Fibroblast of skin of scalp (primary cell): Measurements from ENCODE around the gene CELA2A.
"Not testable (repeated sequence)": the region's sequence is repeated elsewhere in the genome, so short reads cannot be mapped to it uniquely, and the experiment has no call there.

Experiments
- DNase-seq: peaks from one replicate; pipeline ENCODE4 v3.0.0-alpha.2; 2013

Gene CELA2A

DNA sequence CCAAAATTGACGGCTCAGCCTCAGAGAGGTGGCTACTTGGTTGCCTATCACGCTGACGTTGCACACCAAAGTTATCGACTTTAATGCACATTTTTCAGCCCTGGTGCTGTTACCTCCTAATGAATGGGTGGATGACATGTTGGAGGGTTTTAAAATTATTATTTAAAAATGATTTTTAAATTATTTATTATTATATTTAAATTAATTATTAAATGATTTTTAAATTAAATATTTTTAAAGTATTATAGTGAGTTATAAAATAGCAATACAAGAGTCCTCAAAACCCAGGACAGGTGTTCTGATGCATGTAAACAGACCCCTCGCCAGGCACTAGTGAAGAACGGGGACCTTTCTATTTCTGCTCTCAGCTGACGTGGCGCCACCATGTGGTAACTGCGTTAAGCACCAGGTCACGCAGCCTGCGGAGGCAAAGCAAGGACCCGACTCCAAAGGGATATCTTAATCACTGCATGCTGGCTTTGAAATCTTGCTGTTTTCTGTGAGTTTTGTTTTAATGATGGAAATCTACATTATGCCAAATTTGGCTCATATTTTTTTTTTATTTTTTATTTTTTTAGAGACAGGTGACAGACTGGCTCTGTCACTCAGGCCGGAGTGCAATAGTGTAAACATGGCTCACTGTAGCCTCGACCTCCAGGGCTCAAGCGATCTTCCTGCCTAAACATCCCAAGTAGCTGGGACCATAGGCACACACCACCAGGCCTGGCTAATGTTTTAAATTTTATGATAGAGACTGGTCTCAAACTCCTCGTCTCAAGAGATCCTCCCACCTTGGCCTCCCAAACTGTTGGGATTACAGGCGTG lies 44.9 kb downstream of the CELA2A start:
- peak; percentile 35 for DNase-seq

DNA sequence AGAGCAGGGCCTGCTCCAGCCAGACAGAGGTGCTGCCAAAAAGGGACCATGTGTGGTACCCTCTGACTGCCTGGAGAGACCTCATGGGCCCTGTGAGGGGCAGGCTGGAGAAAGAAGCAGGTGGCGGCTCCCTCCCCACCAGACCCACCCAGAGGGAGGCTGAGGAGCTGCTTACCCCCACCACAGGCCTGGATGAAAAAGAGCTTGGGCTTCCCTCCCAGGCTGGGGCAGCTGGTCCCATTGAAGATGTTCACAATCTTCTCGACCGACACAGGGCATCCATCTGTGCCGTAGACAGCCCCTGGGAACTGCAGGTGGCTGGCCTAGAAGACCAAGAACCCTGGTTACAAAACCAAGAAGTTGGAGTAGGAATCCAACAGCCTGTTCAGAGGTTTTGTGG lies 47.9 kb downstream of the CELA2A start:
- no peak for DNase-seq

DNA sequence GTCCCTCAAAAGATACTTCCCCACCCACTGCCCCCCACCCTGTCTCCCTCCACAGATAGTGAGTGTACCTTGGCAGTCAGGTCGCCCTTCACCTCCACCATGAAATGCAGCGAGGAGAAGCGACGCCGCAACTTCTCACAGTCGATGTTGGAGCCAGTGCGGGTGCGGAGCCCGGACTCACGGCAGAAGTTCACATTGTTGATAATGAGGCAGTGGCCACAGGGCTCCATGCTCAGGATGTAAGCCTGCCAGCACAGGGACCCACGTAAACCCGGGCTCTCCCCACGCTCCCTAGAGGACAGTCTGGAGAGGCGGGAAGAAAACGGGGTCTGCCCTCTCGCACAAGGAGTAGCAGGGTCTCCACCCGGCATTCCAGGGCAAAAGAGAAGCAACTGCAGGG lies 50.3 kb downstream of the CELA2A start:
- DNase-seq, result no peak

DNA sequence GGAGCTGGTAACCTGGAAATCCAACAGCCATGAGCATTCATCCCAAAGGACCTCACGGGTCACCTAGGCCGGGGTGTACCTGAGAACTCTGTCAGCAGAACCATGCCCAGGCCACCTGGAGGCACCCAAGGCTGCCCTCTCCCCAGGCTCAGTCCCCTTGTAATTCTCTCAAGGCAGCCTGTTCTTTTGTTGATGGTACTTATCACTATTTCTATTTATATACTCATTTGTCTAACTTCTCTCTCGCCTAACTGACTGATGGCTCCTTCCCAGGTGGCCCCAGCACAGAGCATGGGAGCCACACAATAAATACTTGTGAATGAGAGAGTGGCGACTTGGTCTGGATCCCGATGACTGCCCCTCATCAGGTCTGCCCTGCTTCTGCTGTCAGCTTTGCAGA lies 50.7 kb downstream of the CELA2A start:
- DNase-seq, result no peak

DNA sequence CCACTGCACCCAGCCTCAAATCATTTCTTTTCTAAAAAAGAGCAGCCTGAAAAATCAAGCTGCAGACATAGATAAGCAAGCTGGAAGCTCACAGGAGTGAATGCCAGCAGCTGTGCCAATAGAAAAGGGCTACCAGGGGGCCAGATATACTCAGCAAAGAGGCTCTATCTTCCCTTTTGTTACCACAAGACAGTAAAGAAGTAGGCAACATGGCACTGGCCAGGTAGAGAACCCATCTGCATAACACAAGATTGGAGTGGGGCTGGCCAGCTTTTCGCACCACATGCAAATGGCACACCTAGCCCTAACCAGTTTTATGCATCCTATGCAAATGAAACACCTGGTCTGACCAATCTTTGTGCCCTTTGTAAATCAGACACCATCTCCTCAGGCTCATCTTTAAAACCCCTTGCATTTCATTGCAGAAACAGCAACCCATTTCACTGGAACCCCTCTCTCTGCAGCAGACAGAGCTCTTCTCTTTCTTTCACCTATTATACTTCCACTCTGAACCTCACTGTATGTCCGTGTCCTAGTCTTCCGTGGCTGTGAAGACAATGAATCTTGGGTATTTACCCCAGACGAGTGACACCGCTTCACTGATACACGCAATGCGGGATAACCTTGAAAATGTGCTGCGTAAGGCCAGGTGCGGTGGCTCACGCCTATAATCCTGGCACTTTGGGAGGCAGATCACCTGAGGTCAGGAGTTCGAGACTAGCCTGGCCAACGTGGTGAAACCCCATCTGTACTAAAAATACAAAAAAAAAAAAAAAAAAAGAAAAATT lies 52.4 kb downstream of the CELA2A start:
- no peak for DNase-seq

DNA sequence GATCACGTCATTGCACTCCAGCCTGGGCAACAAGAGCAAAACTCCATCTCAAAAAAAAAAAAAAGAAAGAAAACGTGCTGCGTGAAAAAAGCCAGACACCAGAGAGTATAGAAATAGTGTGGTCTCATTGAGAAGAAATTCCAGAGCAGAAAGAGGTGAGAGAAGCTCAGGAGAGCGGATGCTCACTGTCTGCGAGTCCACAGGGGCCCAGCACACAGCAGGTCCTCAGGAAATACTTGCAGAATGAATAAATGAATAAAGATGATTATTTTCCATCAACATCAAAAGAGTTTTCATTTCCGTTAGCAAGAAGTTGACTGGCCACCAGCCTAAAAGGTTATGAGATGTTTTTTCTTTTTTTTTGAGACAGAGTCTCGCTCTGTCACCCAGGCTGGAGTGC lies 53.1 kb downstream of the CELA2A start:
- DNase-seq, result no peak

DNA sequence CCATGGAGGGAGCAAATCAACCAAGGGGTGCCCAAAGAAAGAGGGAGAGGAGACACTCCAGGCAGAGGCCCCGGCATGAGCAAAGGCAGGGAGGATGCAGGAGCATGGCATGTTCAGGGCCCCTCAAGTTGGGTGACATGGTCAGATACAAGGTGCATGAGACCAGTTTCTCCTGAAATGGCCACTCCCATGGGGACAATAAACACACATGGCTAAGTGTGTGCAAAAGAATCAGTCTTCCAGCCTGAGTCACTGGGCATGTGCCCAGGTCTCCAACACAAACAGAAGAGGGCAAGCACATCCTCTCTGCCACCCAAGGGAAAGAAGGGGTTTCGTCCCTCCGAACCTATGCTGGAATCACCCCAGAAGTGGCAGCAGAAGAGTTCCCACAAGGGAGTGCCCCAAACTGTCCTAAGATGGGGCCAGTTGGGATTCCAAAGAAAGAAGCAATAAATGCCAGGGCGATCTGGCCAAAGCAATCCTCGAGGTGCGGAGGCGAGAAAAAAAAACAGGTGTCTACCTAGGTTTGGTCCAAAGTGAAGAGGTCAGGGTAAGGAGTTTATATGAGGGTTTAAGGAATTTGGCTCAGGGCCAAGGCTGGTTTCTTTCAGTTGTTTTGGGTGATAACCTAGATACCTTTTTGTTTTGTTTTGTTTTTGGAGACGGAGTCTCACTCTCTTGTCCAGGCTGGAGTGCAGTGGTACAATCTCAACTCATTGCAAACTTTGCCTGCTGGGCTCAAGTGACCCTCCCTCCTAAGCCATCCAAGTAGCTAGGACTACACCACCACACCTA lies 54.3 kb downstream of the CELA2A start:
- DNase-seq, result no peak

DNA sequence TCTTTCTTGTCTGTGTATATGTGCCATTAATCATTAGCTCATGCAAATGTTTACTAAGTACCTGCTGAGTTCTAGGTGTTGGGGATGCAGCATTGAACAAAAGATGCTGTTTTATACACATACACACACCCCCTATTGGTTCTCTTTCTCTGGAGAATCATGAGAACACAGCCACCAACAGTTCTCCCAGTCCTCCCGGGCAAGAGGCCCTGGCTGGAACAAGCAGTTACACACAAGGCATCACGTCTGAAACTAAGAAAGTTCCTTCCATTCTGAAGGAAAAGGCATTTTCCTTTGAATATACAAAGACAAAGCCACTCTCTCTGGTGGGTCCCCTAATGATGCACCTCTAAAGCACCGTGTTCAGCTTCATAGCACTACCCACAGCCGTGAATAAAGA lies 56.7 kb downstream of the CELA2A start:
- DNase-seq, result no peak

DNA sequence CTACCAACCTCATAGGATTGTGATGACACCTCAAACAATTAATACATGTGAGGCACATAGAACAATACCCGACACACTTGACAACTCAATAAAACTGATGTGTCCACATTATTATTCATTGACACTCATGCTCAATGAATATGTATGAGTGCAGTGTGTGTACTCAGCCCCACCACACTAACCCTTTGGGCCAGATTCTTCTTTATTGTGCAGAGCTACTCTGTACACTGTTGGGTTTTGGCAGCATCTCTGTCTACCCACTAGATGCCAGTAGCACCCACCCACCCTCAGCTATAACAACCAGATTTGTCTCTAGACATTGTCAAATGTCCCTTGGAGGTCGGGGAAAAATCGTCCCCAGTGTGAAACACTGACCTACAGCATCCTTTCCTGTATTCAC lies 57.4 kb downstream of the CELA2A start:
- no peak for DNase-seq

DNA sequence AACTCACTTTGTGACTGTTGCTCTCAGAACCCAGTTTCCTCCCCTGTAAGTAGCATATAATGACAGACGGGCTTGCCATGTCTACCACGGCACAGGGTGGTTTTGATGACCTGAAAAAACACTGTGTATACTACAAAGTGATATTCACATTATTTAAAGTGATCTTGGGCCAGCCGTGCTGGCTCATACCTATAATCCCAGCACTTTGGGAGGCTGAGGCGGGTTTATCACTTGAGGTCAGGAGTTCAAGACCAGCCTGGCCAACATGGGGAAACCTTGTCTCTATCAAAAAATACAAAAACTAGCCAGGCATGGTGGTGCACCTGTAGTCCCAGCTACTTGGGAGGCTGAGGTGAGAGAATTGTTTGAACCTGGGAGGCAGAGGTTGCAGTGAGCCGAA lies 58.0 kb downstream of the CELA2A start:
- not testable (repeated sequence) for DNase-seq

DNA sequence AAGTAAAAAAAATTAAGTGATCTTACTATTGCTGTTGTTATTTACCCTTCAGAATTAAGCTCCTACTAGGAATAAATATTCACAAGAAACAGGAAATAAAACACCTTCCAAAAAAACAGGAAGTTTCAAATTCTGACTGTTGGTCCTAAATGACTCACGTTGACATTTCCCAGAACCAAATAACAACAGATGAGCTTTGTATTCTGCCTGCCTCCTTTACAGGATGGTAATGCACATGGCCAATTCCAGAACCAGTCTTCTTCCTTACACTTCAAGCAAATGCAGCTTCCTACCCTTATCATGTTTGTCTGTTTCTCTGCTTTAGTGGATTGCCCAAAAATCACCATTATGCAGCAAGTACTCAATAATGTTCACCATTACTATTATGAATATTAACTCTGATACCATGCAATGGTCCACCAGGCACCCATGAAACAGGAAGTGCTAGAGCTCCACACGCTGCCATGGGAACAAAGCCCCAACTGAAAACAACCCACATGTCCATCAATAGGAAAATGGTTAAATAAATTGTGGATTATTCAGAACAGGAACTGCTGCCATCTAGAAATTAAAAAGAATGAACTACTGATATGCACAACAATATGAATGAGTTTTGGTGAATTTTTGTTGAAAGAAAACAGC lies 58.6 kb downstream of the CELA2A start:
- no peak for DNase-seq

DNA sequence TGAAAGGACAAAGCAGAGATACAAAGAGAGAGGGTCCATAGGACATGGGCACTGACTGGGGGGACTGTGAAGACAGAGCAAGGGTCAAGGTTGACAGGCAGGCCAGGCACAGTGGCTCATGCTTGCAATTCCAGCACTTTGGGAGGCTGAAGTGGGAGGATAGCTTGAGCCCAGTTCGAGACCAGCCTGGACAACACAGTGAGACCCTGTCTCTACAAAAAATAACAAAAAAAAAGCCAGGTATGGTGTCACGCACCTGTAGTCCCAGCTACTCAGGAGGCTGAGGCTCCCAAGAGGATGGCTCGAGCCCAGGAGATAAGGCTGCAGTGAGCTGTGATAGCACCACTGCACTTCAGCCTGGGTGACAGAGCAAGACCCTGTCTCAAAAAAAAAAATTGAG lies 63.1 kb downstream of the CELA2A start:
- DNase-seq, result no peak

DNA sequence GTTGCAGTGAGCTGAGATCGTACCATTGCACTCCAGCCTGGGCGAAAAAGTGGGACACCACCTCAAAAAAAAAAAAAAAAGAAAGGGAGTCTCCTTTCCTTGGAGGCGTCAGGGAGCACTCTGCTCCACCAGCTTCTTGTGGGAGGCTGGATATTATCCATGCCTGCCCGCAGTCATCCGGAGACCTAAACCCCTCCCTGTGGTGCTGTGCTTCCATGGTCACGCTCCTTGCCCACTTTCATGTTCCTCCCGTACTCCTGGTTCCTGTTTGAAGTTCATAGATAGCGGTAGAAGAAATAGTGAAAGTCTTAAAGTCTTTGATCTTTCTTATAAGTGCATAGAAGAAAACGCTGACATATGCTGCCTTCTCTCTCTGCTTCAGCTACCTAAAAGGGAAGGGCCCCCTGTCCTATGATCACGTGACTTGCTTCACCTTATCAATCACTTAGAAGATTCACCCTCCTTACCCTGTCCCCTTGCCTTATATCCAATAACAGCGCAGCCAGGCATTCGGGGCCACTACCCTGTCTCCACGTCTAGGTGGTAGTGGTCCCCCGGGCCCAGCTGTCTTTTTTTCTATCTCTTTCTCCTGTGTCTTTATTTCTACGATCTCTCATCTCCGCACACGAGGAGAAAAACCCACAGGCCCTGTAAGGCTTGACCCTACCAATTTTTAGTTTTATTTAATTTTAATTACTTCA lies 64.8 kb downstream of the CELA2A start:
- DNase-seq, result not testable (repeated sequence)
